HG02642 (cell line): ENCODE data around the gene BMPR1A.
A peak's percentile ranks its signal among the peaks of the same experiment; 100 is the strongest.

Source experiments
- ATAC-seq: cut with Tn5 transposase; IDR thresholded peaks from one replicate; pipeline ENCODE4 v1.9.1; 2021; ENCODE audit warnings: mild to moderate bottlenecking; ENCODE audit not compliant: unreplicated experiment, poor library complexity

BMPR1A gene

DNA sequence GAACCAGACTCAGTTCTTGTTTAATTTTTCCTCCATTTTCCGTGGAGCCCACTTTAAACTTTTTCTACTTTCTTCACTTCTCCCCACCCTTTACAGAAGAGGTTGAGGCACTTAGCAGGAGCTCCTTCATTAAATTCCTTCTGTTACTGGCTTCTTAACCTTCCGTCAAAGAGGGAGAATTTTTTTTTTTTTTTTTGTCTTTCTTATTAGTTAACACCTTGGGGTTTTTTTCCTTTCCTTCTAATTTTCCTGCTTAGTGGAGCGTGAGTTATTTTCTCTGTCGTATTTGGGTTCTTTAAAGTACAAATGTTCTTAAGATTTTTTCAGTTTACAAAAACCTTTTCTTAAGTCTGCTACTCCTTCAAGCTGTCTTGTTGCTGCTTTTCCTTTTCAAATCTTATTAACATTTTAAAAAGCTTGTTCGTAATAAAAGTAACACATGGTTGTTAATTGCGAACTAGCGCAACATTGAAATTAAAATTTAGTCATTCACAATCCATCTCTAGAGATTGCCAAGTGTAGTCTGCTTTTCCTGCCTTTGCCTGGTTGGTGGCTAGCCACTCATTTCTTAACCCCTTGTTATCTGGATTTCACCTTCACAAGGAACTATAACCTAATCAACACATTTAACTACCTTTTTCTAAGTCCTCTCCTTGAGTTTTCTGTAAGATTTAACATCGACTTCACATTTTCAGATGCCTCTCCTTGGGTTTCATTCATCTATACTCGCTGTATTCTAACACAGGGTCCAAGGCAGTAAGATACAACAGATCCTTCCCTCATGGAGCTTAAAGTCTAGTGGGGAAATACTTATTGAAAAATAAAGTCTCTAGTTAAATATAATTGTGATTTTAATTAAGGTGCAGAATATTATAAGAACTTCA, 2.0 kb downstream of the BMPR1A start:
- no peak for ATAC-seq

DNA sequence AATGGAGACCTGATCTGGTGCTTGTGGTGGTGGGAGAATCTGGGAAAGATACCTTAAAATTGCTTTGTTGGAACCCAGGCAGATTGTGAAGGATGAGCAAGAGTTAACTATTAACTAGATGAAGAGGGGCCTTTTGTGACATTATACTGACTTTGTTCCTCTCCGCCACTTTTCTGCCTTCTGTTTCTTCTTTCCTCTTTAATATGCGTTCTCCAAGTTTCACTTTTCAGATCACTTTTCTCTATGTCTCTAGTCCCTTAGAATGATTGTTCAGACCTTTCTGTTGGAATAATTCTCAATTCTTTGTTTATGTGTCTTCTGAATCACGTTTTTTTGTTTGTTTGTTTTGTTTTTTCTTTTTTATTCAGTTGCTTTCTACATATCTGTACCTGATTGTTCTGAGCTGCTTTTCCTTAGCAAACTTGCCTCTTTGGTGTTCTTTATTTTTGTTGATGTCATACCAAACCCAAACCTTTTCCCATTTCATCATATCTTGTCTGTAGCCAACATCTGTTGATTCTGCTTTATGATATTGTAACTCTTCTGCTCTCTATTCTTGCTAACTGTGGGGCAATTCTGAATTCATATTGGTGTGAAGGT, 2.8 kb downstream of the BMPR1A start:
- no peak for ATAC-seq

DNA sequence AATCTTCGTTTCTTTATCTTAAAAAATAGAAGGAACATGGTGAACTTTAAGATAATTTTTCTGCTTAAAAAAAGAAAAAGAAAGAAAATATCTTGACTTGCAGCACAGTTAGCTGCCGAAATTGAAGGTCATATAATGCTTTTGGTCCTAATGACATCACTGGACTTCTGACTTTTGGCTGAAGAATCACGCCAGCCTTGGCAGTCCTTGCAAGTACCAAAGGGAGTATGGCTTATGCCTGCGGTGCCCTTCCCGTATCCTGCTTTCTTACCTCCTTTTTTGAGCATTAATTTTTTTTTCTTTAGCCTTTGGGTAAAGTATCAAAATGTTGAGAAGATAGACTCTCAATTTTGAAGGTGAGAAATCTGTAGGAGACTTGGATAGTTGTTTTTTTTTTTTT, 7.0 kb downstream of the BMPR1A start:
- no peak for ATAC-seq

DNA sequence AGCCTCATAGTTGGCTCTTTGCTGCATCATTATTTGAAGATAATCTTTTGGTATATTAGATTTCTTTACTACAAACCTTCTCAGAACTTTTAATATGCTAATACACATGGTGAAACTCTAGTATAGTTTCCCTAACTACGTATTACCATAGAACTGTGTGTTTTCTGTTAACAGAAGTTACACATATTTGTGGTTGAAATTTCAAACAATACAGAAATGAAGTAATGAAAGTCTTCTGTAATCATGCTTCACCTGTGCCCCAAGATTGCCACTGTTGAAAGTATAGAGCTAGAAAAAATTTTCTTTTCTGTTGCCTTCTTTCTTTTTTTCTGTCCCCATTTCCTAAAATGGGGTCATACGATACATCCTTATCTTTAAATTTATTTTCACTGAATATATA, 9.1 kb downstream of the BMPR1A start:
- ATAC-seq = no peak

DNA sequence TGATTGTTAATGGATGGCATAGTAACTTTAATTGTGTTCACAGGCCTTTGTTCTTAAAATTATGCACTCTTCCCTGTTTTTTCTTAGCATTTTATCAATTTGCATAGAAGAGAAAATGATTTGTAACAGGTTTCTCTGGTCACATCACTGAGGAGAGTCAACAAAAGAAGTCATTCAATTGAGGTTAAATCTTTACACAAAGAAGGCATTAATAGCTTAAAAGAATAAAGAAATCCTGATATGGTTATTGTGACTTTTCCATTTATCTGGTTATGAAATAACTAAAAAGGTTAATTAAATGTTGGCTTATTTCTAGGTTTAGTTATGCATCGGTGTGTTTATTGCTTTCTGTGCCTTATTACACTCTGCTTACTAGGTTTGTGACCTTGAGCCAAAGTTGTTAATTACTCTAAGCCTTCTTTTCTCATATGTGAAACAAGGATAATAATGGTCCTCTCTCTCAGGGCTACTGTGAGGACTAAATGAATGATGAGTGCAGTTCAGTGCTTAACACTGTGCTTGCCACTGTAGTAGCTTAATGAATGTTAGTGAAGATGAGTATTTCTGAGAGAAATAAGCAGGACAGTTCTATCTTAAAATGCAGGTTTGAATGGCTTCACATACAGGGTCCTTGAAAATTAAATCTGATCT, 12.1 kb downstream of the BMPR1A start:
- ATAC-seq = no peak

DNA sequence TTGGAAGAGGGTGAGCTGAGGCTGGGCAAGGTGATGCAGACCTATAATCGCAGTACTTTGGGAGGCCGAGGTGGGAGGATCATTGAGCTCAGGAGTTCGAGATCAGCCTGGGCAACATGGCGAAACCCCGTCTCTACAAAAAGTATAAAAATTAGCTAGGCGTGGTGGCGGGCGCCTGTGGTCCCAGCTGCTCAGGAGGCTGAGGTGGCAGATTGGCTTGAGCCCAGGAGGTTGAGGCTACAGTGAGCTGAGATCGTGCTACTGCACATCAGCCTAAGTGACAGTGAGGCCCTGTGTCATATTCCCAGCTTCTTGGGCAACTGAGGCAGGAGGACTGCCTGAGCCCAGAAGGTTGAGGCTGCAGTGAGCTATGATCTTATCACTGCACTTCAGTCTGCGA, 13.6 kb downstream of the BMPR1A start:
- ATAC-seq = no peak

DNA sequence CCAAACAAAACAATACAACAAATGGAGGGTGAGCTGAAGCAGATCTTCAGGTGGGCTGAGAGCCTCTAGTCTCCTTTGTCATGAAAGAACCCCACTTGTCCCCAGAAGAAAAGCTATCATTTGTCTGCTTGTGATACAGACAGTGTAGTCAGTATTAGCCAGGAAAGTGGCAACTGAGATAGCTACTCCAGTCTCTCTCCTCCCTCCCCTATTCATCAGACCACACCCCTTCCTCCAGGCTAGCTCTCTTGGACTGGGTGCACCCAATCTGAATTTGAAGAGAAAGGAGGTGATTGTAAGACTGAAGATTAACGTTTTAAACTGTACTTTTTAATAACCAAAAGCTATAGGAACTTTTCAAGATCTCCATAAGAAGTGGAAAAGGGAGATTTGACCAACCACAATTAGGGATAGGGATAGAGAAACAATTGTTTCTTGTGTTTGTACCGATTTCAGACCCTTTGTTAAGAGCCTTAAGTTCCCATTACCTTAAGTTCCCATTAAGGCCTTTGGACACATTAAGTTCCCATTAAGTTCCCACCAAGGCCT, 14.1 kb downstream of the BMPR1A start:
- ATAC-seq = no peak

DNA sequence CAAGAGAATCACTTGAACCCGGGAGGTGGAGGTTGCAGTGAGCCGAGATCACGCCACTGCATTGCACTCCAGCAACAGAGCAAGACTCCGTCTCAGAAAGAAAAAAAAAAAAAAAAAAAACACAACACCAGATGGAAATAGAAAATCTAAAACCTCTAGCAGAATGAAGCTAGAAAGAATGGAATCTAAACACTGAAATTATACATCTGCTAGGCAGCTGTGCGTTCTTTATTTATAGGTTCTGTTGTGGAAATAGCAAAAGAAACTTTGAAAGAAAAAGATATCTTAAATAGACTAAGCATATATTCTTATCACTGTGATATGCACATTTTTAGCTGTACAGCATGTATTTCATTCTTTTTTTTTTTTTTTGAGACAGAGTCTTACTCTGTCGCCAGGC, 17.1 kb downstream of the BMPR1A start:
- ATAC-seq = no peak

DNA sequence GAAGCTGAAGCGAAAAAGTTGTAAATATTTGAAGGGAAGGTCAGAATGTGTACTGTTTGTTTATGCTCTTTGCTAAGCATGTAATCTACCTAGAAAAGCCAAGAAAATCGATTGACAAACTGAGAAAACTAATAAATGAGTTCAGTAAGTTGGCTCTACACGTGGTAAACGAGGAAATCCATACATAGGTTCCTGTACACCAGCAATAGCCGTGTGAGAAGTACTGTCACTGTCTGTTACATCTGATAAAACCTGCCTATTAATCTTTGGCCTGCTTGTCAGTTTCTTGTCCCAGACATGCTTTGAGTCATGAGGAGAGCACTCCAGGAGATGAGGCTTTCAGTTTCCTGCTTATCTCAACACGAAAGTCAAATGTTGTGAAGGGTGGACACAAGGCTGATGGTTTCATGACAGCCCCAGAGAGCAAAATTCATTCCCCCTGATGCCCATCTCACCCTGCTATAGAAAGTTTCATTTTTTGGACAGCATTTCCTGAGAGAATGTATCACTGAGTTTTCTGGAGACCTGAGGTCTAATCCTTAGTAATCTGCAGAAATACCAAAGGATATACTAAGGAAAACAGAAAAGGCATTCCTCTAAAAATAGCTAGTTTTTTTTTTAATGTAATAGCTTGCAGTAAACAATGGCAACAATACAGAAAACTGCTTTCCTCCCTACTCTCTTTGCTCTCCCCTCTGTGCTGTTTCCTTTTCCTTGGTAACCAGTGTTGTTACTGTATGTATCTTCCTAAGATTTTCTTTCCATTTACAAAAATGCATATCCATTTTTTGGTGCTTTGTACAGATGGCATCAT, 18.8 kb downstream of the BMPR1A start:
- no peak for ATAC-seq

DNA sequence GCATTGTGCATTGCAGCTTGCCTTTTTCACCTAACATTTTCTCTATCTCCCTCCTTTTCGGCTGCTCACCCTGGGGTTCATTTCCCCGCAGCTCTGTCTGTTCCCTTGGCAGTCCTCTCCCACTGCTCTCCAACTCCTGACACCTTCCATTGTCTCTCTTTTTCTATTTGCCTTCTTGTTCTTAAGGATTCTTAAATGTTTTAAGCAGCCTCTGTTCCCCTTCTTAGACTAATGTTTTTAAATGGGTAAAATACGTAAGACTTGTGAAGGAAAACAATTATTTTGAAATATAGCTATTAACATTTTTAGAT, 19.4 kb downstream of the BMPR1A start:
- no peak for ATAC-seq

DNA sequence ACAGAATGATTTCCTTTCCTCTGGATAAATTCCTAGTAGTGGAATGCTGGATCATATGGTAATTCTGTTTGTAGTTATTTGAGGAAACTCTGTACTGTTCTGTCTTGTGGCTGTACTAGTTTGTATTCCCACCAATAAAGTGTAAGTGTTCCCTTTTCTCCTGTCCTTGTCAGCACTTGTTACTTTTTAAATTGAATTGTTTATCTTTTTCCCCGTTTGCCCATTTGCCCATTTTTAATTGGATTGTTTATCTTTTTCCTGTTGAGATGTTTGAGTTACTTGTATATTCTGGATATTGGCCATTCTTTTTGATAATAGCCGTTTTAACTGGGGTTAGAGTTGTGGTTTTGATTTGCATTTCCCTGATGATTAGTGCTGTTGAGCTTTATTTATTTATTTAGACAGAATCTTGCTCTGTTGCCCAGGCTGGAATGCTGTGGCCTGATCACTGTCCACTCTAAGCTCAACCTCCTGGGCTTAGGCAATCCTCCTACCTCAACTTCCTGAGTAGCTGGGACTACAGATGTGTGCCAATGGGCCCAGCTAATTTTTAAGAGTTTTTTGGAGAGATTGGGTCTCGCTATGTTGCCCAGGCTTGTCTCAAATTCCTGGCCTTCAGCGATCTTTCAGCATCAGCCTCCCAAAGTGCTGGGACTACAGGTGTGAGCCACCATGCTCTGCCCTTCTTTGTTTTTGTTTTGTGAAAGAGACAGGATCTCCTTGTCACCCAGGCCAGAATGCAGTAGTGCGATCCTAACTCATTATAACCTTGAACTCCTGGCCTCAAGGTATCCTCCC, 23.0 kb downstream of the BMPR1A start:
- no peak for ATAC-seq

DNA sequence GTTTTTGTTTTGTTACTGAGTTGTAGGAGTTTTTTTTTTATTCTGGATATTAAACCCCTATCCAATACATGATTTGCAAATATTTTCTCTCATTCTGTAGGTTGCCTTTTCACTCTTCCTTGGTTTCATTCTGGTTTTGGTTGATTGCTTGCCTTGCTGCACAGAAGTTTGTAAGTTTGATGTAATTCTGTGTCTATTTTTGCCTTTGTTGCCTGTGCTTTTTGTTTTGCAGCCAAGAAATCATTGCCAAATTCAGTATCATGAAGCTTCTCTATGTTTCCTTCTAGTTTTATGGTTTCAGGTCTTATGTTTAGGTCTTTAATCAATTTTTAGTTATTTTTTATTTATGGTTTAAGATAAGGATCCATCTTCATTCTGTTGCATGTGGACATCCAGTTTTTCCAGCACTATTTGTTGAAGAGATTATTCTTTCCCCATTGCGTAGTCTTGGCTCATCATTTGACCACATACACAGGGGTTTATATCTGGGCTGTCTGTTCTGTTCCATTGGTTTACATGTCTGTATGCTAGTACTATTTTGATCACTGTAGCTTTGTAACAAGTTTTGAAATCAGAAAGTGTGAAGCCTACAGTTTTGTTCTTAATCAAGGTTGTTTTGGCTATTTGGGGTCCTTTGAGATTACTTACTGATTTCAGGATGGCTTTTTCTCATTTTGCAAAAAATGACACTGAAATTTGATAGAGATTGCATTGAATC, 26.4 kb downstream of the BMPR1A start:
- ATAC-seq = peak; percentile 81

DNA sequence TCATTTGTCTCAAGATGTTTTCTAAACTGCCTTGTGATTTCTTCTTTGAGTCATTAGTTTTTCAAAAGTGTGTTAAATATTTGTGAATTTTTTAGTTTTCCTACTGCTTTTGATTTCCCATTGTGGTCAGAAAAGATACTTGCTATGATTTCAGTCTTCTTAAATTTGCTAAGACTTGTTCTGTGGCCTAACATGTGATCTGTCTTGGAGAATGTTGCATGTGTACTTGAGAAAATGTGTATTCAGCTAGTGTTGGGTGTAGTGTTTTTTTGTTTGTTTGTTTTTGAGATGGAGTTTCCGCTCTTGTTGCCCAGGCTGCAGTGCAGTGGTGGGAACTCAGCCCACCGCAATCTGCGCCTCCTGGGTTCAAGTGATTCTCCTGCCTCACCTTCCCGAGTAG, 28.6 kb downstream of the BMPR1A start:
- ATAC-seq = no peak

DNA sequence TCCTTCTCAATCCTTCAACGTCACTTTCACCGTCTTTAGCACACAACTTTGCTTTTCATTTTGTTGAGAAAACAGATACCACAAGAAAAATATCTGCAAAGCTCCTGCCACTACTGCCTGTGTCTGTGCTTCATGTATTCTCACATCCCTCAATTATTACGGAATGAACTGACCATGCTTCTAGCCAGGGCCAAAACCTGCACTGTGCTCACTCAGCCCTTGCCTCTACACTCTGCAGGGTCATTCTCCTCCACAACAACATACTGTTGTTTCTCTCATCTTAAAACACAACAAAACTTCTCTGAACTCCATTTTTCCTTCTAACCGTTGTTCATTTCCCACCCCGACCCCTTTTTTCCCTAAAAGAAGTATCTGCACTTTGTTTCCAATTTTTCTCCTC, 29.5 kb downstream of the BMPR1A start:
- no peak for ATAC-seq

DNA sequence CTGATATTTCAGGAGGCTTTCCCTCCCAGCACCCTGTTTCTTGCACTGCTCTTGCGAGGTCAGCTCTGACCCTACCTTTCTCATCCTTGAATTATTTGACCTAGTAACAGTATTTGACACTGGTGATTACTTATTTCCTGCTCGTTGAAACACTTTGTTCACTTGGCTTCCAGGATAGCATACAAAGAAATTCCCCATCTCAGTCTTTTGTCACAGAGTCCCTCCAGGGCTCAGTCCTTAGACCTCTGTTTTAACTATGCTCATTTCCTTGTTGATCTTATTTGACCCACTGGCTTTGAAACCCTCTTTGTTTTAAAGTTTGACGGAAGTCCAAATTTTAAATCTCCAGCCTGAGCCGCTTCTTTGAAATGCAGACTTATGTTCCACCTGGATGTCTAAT, 29.9 kb downstream of the BMPR1A start:
- ATAC-seq = no peak

DNA sequence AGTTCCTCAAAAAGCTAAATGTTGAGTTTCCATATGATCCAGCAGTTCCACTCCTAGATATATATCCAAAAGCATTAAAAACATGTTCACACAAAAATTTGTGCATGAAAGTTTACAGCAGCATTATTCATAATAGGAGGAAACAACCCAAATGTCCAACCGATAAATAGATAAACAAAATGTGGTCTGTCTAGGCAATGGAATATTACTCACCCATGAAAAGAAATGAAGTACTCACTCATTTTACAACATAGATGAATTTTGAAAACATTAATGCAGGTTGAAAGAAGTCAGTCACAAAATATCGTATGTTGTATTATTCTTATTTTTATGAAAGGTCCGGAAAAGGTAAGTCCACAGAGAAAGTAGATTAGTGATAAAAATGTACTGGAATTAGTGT, 34.0 kb downstream of the BMPR1A start:
- no peak for ATAC-seq

DNA sequence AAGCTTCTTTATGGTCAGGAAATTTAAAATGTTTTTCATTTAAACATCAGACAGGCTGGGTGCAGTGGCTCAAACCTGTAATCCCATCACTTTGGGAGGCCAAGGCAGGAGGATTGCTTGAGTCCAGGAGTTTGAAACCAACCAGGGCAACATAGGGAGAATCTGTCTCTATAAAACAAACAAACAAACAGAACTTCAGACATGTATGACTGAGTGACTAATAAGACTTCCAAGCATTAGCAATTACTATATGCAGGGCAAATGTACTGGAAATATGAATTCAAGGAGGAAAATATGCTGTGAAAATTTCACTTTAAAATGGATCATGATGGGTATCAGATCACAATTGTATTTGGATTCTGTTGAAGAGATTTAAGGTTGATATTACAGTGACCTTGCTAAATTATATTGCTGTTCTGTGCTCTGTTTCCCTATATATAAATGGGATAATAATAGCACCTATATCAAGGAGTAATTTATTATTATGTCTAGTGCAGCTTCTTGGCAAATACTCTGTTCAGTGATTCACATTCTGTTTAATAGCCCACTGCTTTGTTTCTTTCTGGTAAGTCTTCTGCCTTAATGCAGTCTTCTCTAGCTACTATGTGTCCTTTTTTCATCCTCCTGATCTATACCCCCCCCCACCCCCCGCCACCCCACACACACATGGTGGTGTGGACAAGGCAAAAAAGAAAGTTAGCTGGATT, 36.2 kb downstream of the BMPR1A start:
- no peak for ATAC-seq

DNA sequence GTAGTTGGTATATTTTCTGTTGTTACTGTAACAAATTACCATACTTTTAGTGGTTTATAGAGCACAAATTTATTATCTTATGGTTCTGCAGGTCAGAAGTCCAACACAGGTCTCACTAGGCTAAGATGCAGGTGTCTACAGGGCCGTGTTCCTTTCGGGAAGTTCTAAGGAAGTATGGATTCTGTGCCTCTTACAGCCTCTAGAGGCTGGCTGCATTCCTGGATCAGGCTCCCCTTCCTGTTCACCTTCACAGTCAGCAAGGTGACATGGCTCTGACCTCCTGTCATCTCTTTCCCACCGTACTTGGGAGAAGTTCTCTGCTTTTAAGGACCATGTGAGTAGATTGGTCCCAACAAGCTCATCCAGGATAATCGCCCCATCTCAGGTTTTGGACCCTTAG, 37.3 kb downstream of the BMPR1A start:
- ATAC-seq = no peak

DNA sequence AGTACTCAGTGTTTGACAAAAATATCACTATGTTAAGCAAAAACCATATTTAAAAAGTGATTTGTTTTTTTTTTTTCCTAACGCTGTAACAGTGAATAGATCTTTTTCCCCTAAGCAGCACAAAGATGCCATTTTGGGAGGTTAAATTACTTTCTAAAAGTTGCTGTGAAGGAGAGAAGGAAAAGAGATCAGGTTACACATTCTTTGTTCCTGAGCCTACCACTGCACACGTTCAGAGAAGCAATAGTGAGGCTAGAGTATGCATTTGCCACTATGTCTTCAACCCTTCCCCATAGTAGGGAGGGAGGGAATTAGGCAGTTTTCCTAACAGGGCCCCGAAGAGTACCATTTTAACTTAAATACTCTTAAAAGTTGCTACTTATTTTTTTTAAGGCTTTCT, 38.9 kb downstream of the BMPR1A start:
- no peak for ATAC-seq
